ENCODE results near the gene PAXX.

The PAXX gene, protein sequence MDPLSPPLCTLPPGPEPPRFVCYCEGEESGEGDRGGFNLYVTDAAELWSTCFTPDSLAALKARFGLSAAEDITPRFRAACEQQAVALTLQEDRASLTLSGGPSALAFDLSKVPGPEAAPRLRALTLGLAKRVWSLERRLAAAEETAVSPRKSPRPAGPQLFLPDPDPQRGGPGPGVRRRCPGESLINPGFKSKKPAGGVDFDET

DNA sequence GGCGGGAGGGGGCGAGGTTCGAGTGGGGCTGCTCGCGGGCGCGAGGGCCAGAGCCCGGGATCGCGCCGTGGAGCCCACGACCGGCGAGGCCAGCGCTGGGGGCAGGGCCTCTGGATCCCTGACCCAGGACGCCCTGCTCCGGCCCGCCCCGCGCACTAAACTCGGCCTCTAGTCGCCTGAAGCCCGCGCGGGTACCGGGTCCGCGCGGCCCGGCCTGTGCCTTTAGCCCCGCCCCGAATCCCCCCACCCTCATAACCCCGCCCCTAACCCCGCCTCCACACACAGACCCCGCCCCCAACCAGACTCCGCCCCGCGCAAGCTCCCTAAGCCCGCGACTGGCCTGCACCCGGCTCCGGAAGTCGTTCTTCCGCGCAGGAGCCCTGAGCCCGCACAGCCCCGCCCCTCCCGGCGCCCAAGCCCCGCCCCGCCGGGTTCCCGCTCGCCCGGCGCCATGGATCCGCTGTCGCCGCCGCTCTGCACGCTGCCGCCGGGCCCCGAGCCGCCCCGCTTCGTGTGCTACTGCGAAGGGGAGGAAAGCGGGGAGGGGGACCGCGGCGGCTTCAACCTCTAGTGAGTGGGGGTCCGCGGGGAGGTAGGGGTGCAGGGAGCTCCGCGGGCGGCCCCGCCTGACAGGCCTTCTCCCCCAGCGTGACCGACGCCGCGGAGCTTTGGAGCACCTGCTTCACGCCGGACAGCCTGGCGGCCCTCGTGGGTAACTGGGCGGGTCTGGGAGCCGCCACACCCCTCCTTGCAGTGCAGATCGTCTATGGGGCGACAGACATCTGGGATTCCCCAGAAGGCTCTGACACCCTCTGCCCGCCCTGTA is at the start of gene PAXX:
PAXX (plus strand) TSS at position 430 of the 826 bp plus-strand sequence; CDS start at position 452, 22 bp downstream.
- peaks cover 37% of the 10 kb centered on the region for H3K4me1 ChIP-seq (ENCODE audit: control insufficient read depth, insufficient read depth, low read length)
- peaks cover 9 to 24% of the 10 kb centered on the region in 2 donors for H3K27me3 ChIP-seq (ENCODE audit: control insufficient read depth in 1 of 2, insufficient read depth in 2 of 2, low read length in 2 of 2)

DNA sequence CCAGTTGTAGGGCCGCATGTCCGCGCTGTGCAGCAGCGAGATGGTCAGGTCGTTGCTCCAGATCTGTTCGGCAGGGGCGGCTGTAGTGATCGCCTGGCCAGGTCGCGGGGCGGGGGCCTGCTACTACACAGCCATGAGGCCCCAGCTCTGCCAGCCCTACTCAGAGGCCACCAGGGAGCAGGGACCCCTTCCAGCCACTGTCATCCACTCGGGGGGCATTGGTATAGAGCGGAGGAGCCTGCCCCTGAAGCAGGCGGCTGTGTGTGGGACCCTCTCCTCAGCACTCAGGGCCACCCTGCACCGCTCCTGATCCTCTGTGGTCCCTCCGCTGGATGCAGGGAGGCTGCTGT is 49.4 kb upstream of the PAXX start:
- H3K27me3 ChIP-seq (ENCODE audit: control insufficient read depth in 1 of 2, insufficient read depth in 2 of 2, low read length in 2 of 2), result no peaks in the 10 kb centered on the region
- H3K4me3 ChIP-seq (ENCODE audit: low read length in 2 of 2), result no peak overlapping the region
- H3K4me1 ChIP-seq (ENCODE audit: control insufficient read depth, insufficient read depth, low read length), result peaks cover 21% of the 10 kb centered on the region
- no peak overlapping the region for H3K9ac ChIP-seq (ENCODE audit: low read length in 2 of 2)
- no peaks in the 10 kb centered on the region for H3K9me3 ChIP-seq (ENCODE audit: control insufficient read depth in 2 of 2, low read length in 2 of 2)
- no peak overlapping the region for H3K27ac ChIP-seq (ENCODE audit: low read length)
- peaks cover 28 to 34% of the 10 kb centered on the region in 2 donors for H3K36me3 ChIP-seq (ENCODE audit: control insufficient read depth in 2 of 2, insufficient read depth in 2 of 2, low read length in 2 of 2)

More for the DNA sequence above, at the start of gene PAXX:
- Histone ChIP-seq H3K9me3 (ENCODE audit: control insufficient read depth in 2 of 2, low read length in 2 of 2) (peaks cover 0 to 4% of the 10 kb centered on the region in 2 donors), H3K27ac (ENCODE audit: low read length) (no peak within 1 kb of the TSS), H3K36me3 (ENCODE audit: control insufficient read depth in 2 of 2, insufficient read depth in 2 of 2, low read length in 2 of 2) (peaks cover 0 to 2% of the 10 kb centered on the region in 2 donors), H3K4me3 (ENCODE audit: low read length in 2 of 2) (peak within 1 kb of the TSS; percentile 84 to 85), H3K9ac (ENCODE audit: low read length in 2 of 2) (peak within 1 kb of the TSS; percentile 54 to 69)

DNA sequence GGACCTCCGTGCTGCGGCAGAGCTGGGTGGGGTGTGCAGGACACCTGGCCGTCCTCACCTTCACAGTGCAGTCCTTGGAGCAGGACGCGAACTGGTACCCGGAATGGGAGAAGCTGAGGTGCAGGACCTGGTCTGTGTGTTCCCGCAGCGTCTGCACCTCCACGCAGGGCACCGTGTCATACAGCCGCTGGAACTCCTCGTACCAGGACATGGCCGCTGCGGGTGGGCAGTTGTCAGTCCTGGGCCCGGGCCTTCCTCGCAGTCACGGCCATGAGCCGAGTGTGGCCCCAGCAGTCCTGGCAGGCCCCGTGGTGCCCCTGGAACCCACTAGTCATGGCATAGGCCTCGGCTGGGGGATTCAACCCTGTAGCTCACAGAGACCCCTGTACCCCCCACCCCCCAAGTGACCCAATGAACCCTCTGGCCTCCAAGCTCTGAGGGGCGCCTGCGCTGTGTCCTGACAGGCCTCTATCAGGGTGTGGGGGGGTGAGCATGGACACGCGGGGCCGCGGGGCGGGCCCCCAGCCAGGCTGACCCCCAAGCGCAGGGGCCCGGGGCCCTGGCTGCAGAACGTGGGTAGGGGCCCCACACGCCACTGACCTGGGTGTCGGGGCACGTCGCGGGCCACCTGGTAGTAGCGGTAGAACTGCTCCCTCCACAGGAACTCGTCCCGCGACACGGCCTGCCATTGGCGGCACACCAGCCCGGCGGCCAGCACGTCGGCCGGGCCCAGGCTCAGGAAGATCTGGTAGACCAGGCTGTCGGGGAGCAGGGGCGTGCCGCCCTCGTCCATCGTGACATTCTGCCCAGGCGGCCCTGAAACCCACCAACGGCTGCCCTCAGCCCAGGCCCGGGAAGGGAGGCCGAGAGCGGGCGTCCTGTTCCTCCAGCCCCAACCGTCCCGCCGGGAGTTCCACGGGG is 48.7 kb upstream of the PAXX start:
- Histone ChIP-seq H3K9me3 (ENCODE audit: control insufficient read depth in 2 of 2, low read length in 2 of 2) (no peaks in the 10 kb centered on the region), H3K9ac (ENCODE audit: low read length in 2 of 2) (peak overlapping the region; percentile 68 to 78), H3K36me3 (ENCODE audit: control insufficient read depth in 2 of 2, insufficient read depth in 2 of 2, low read length in 2 of 2) (peaks cover 28 to 34% of the 10 kb centered on the region in 2 donors), H3K27me3 (ENCODE audit: control insufficient read depth in 1 of 2, insufficient read depth in 2 of 2, low read length in 2 of 2) (no peaks in the 10 kb centered on the region), H3K27ac (ENCODE audit: low read length) (peak overlapping the region; percentile 37), H3K4me1 (ENCODE audit: control insufficient read depth, insufficient read depth, low read length) (peaks cover 23% of the 10 kb centered on the region), H3K4me3 (ENCODE audit: low read length in 2 of 2) (peak overlapping the region; percentile 75 to 87)

DNA sequence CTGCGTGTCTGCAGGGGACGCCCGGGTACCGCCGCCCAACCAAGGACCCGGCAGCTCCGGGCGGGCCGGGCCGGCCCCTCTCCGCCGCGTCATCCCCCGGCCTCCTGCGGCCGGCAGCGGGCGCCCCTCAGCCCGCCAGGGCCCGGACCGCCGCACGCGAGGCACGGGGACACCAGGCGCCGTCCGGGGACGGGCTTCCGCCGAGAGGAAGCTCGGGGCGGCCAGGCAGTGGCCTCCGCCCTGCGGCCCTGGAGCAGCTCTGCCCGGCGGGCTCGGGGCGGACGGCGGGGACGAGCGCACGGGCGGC is 48.1 kb upstream of the PAXX start:
- Histone ChIP-seq H3K27me3 (ENCODE audit: control insufficient read depth in 1 of 2, insufficient read depth in 2 of 2, low read length in 2 of 2) (no peaks in the 10 kb centered on the region), H3K36me3 (ENCODE audit: control insufficient read depth in 2 of 2, insufficient read depth in 2 of 2, low read length in 2 of 2) (peaks cover 24 to 33% of the 10 kb centered on the region in 2 donors), H3K9me3 (ENCODE audit: control insufficient read depth in 2 of 2, low read length in 2 of 2) (no peaks in the 10 kb centered on the region), H3K27ac (ENCODE audit: low read length) (peak overlapping the region; percentile 37), H3K9ac (ENCODE audit: low read length in 2 of 2) (peak overlapping the region; percentile 68 to 78), H3K4me1 (ENCODE audit: control insufficient read depth, insufficient read depth, low read length) (peaks cover 24% of the 10 kb centered on the region), H3K4me3 (ENCODE audit: low read length in 2 of 2) (peak overlapping the region; percentile 75 to 87)

DNA sequence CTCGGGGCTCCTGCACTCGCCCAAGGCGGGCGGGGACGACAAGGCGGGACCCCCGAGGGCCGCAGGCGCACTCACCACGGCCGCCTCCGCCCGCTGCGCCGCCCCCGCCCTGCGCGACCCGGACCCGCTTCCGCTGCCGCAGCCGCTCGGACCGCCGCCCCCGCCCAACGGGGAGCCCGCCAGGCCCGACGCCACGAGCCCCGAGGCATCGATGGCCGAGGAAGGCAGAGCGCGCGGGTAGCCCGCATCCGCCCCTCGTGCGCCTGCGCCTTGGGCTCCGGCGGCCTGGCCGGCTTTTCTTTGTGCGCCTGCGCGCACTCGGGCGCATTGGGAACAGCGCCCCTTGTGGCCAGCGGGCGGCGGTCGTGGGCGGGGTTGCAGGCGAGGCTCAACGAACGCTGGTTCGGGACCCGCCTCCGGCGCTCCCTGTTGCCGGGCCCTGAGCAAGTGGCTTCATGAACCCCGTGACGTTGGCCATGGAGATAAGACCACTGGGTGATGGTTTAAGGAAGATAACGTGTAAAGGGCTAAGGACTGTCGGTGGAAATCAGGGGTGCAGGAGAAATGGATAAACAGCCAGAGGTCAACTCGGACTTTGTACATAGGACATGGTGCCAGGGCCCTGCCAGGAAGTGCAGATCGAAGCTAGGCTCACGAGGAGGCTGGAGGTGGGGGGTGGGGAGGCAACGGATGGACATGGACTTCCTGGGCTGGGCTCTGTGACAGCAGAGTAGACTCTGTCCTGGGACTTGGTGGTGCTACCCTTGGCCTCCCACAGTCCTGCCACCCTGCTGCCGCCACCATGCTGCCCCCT is 47.5 kb upstream of the PAXX start, which contains the start of the genes C8G and FBXW5:
C8G (plus strand) TSS at position 725 of the 814 bp plus-strand sequence; CDS start at position 803, 78 bp downstream.
FBXW5 (minus strand) TSS at position 220 of the 814 bp plus-strand sequence. CDS start 655 bp downstream, outside the sequence.
- Histone ChIP-seq H3K4me1 (ENCODE audit: control insufficient read depth, insufficient read depth, low read length) (peaks cover 29% of the 10 kb centered on the region), H3K27ac (ENCODE audit: low read length) (peak within 1 kb of the TSS; percentile 37), H3K36me3 (ENCODE audit: control insufficient read depth in 2 of 2, insufficient read depth in 2 of 2, low read length in 2 of 2) (peaks cover 20 to 27% of the 10 kb centered on the region in 2 donors), H3K27me3 (ENCODE audit: control insufficient read depth in 1 of 2, insufficient read depth in 2 of 2, low read length in 2 of 2) (no peaks in the 10 kb centered on the region), H3K4me3 (ENCODE audit: low read length in 2 of 2) (peak within 1 kb of the TSS; percentile 75 to 87), H3K9me3 (ENCODE audit: control insufficient read depth in 2 of 2, low read length in 2 of 2) (no peaks in the 10 kb centered on the region), H3K9ac (ENCODE audit: low read length in 2 of 2) (peak within 1 kb of the TSS; percentile 68 to 78)

DNA sequence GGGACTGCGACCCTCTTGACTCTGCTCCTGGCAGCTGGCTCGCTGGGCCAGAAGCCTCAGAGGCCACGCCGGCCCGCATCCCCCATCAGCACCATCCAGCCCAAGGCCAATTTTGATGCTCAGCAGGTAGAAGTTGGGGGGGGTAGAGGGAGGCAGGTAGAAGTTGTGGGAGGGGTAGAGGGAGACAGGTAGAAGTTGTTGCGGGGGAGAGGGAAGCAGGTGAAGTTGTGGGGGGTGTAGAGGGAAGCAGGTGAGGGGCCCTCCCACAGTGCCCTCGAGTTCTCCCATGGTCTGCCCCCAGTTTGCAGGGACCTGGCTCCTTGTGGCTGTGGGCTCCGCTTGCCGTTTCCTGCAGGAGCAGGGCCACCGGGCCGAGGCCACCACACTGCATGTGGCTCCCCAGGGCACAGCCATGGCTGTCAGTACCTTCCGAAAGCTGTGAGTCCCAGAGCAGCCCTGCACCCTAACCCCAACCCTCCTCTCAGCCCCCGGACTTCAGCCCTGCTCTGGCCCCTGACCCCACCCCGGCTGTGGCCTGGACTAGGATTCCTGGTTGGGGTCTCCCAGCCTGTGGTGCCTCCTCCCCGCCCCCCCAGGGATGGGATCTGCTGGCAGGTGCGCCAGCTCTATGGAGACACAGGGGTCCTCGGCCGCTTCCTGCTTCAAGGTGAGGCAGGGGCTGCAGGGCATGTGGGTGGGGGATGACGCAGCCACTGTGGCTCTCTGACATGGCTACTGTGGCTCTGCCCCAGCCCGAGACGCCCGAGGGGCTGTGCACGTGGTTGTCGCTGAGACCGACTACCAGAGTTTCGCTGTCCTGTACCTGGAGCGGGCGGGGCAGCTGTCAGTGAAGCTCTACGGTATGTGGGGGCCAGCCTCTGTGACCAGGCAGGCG is 46.6 kb upstream of the PAXX start:
- Histone ChIP-seq H3K9ac (ENCODE audit: low read length in 2 of 2) (no peak overlapping the region), H3K4me3 (ENCODE audit: low read length in 2 of 2) (no peak overlapping the region), H3K9me3 (ENCODE audit: control insufficient read depth in 2 of 2, low read length in 2 of 2) (no peaks in the 10 kb centered on the region), H3K27ac (ENCODE audit: low read length) (no peak overlapping the region), H3K36me3 (ENCODE audit: control insufficient read depth in 2 of 2, insufficient read depth in 2 of 2, low read length in 2 of 2) (peaks cover 16 to 19% of the 10 kb centered on the region in 2 donors), H3K27me3 (ENCODE audit: control insufficient read depth in 1 of 2, insufficient read depth in 2 of 2, low read length in 2 of 2) (no peaks in the 10 kb centered on the region), H3K4me1 (ENCODE audit: control insufficient read depth, insufficient read depth, low read length) (peaks cover 37% of the 10 kb centered on the region)

DNA sequence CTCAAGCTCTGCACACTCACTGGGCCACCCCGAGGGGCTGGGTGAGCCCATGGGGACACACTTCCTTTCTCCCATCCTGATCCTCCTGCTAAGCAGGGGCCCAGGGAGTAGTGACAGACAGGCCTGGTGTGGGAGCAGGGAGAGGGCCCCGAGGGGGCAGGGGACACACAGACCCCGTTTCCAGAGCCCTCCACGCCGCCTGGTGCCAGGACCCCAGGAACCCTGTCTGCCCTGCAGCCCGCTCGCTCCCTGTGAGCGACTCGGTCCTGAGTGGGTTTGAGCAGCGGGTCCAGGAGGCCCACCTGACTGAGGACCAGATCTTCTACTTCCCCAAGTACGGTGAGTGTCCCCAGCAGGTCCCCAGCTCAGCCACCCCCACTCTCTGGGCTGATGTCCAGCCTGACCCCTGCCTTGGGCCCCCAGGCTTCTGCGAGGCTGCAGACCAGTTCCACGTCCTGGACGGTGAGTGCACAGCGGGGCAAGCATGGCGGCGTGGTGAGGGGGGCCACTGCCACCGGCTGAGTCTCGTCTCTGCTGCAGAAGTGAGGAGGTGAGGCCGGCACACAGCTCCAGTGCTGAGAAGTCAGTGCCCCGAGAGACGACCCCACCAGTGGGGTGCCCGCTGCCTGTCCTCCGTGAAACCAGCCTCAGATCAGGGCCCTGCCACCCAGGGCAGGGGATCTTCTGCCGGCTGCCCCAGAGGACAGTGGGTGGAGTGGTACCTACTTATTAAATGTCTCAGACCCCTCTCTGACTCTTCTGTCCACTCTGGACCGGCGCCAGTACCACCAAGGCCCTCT is 45.8 kb upstream of the PAXX start:
- Histone ChIP-seq H3K9me3 (ENCODE audit: control insufficient read depth in 2 of 2, low read length in 2 of 2) (no peaks in the 10 kb centered on the region), H3K9ac (ENCODE audit: low read length in 2 of 2) (no peak overlapping the region), H3K4me3 (ENCODE audit: low read length in 2 of 2) (no peak overlapping the region), H3K27me3 (ENCODE audit: control insufficient read depth in 1 of 2, insufficient read depth in 2 of 2, low read length in 2 of 2) (no peaks in the 10 kb centered on the region), H3K4me1 (ENCODE audit: control insufficient read depth, insufficient read depth, low read length) (peaks cover 39% of the 10 kb centered on the region), H3K27ac (ENCODE audit: low read length) (no peak overlapping the region), H3K36me3 (ENCODE audit: control insufficient read depth in 2 of 2, insufficient read depth in 2 of 2, low read length in 2 of 2) (peaks cover 11 to 12% of the 10 kb centered on the region in 2 donors)

DNA sequence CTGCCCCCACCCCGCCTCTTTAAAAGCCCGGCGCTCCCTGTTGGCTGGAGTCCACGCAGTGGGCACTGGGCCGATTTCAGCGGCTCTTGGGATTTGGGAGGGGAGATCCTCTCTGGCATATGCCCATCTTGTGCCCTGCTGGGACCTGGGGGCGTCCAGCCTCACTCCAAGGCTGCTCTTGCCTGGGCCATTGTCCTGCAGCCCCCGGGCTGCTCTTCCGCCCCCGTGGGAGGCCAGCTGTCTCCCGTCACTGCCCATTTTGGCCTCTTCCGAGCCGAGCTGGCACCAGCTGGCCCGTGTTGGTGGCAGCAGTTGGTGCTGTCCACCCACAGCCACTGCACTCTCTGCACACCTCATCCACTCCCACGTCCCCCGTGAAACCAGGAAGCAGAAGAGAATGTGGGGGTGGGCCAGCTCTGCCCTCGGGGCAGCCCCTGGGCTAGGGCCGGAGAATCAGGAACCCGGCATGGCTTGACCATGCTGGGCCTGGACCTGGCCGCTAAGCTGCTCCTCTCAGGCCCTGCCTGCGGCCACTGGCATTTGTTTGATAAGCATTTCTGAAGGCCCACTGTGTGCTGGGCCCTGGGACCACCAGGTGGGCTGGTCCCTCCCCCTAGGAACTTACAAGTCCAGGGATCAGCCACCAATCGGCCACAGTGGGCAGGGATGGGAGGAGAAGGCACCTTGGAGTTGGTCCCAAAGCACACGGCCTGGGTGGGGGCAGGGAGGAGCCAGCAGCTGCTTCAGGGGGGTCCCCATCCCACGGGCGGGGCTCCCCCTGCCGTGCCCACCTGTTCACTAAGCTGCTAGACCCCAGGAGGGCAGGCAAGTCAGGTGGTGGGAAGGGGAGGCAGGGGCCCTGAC is 45.0 kb upstream of the PAXX start:
- H3K36me3 ChIP-seq (ENCODE audit: control insufficient read depth in 2 of 2, insufficient read depth in 2 of 2, low read length in 2 of 2), result peaks cover 4 to 6% of the 10 kb centered on the region in 2 donors
- H3K9ac ChIP-seq (ENCODE audit: low read length in 2 of 2), result no peak overlapping the region
- no peaks in the 10 kb centered on the region for H3K27me3 ChIP-seq (ENCODE audit: control insufficient read depth in 1 of 2, insufficient read depth in 2 of 2, low read length in 2 of 2)
- peaks cover 39% of the 10 kb centered on the region for H3K4me1 ChIP-seq (ENCODE audit: control insufficient read depth, insufficient read depth, low read length)
- H3K4me3 ChIP-seq (ENCODE audit: low read length in 2 of 2), result no peak overlapping the region
- H3K9me3 ChIP-seq (ENCODE audit: control insufficient read depth in 2 of 2, low read length in 2 of 2), result no peaks in the 10 kb centered on the region
- H3K27ac ChIP-seq (ENCODE audit: low read length), result no peak overlapping the region

All from stomach smooth muscle (tissue), 2 donors.